ENCODE measurements around the gene AFF1. TPM values are rescaled to one million over a fixed set of nuclear protein-coding genes. Genes with fewer than 3 reads are reported as not detected.
A peak's percentile ranks its signal among the peaks of the same experiment; 100 is the strongest.

AFF1 gene
- polyA plus RNA-seq, 1 donor (not counting 4 experiments of a cell fraction or from before 2014, with no cell fraction given), result 14.4 TPM

DNA sequence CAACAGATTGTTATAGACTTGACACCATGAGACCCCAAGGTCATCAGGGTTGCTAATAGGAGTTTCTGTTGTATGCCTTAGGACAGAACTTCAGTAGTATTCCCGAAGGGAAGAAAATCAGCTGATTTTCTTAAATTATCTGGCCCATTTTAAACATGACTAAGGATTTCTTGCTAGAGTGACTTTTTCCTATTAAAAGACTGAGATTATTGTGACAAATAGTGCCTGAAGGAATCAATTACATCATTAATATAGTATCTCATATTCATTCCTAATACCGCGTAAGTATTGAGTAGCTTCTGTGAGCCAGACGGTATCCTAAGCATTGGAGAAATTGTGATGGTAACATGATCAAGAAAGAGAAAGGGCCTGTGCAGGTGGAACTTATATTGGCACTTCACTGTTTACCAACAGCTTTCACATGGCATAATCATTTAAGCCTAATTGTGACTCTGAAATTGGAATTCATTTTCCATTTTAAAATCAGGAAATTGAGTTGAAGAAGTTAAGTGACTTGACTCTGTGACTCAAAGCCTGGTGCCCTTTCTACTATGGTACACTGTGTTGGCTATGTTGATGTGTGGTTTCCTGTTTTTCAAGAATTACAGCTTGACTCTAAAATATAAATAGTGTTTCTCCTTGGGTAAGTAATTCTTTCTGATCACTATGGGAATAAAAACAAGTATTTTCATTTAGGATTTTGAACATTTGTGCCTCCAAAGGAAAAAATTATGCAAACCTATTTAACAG lies 4.1 kb downstream of the AFF1 start:
- Histone ChIP-seq H3K27me3 (ENCODE audit: control insufficient read depth, extremely low read depth, insufficient read depth, low read length) (no peaks in the 10 kb centered on the region), H3K79me2 (ENCODE audit: control insufficient read depth, insufficient read depth, low read length) (peaks cover 69% of the 10 kb centered on the region), H4K20me1 (ENCODE audit: control insufficient read depth, extremely low read depth, insufficient read depth, low read length) (no peaks in the 10 kb centered on the region), H2AFZ (ENCODE audit: control insufficient read depth, low read length) (no peak overlapping the region), H3K27ac (ENCODE audit: control insufficient read depth, insufficient read depth, low read length) (peak overlapping the region; percentile 22), H3K36me3 (ENCODE audit: control insufficient read depth in 2 of 2, extremely low read depth in 1 of 2, insufficient read depth in 2 of 2, low read length in 2 of 2) (no peaks in the 10 kb centered on the region), H3K4me2 (ENCODE audit: control insufficient read depth, extremely low read depth, insufficient read depth, low read depth, low read length) (peak overlapping the region; percentile 50), H3K4me3 (ENCODE audit: control insufficient read depth in 2 of 3, extremely low read depth in 1 of 3, insufficient read depth in 2 of 3, low read depth in 1 of 3, low read length in 3 of 3) (peak overlapping the region in 1 of 3 experiments; percentile 24), H3K4me1 (ENCODE audit: control insufficient read depth, extremely low read depth, insufficient read depth, low read length) (peaks cover 32% of the 10 kb centered on the region), H3K9ac (ENCODE audit: control insufficient read depth, extremely low read depth, insufficient read depth, low read length) (no peak overlapping the region), H3K9me3 (ENCODE audit: control insufficient read depth, low read depth, low read length) (no peaks in the 10 kb centered on the region), H3K9me1 (ENCODE audit: control insufficient read depth, extremely low read depth, insufficient read depth, low read length) (no peaks in the 10 kb centered on the region)
- TF ChIP-seq EZH2 (IDR thresholded peaks at IDR 0.05; ENCODE audit: low read length), result no peak
- no peak for FAIRE-seq
- no peak for DNase-seq (ENCODE audit: low read depth, low spot score)
- dilution Hi-C loops (cut with MboI; ENCODE audit: extremely low pct_ligation_motif_present, low sequenced_read_pairs), result no loop called here

DNA sequence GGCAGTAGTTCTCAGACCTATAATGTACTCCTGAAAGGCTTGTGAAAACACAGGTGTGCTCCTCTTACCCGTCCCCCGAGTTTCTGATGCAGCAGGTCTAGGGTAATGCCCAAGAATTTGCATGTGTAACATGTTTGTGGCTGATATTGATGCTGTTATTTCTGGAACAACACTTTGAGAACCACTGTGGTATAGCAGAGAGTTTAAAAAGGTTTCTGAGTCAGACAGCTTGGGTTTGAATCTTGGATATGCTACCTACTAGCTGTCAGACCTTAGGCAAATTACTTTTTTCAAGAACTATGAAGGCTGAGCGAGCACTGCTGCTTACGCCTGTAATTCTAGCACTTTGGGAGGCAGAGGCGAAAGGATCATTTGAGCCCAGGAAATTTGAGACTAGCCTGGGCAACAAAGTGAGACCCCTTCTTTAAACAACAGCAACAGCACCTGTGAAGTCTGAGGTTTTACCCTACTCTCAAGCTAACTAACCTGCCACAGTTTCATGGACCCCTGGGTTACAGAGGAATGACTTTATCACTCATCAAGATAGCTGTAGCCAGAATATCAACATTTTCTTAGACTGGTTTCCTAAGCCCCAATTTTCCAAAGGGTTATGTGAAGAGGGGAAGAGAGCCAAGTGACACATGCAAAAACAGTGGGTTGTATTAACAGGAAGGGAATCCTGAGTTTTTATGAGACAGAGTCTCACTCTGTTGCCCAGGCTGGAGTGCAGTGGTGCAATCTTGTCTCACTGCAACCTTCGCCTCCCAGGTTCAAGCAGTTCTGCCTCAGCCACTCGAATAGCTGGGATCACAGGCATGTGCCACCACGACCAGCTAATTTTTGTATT lies 5.1 kb downstream of the AFF1 start:
- dilution Hi-C loops (cut with MboI; ENCODE audit: extremely low pct_ligation_motif_present, low sequenced_read_pairs), result no loop called here
- H3K9me1 ChIP-seq (ENCODE audit: control insufficient read depth, extremely low read depth, insufficient read depth, low read length), result no peaks in the 10 kb centered on the region
- TF ChIP-seq EZH2 (IDR thresholded peaks at IDR 0.05; ENCODE audit: low read length), result no peak
- TF ChIP-seq, protein P1, sequence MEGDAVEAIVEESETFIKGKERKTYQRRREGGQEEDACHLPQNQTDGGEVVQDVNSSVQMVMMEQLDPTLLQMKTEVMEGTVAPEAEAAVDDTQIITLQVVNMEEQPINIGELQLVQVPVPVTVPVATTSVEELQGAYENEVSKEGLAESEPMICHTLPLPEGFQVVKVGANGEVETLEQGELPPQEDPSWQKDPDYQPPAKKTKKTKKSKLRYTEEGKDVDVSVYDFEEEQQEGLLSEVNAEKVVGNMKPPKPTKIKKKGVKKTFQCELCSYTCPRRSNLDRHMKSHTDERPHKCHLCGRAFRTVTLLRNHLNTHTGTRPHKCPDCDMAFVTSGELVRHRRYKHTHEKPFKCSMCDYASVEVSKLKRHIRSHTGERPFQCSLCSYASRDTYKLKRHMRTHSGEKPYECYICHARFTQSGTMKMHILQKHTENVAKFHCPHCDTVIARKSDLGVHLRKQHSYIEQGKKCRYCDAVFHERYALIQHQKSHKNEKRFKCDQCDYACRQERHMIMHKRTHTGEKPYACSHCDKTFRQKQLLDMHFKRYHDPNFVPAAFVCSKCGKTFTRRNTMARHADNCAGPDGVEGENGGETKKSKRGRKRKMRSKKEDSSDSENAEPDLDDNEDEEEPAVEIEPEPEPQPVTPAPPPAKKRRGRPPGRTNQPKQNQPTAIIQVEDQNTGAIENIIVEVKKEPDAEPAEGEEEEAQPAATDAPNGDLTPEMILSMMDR (optimal IDR thresholded peaks at IDR 0.05 in 1 of 3, IDR thresholded peaks at IDR 0.05 in 1 of 3, conservative IDR thresholded peaks at IDR 0.05 in 1 of 3; ENCODE audit: extremely low read depth in 1 of 3, insufficient read depth in 2 of 3, low read length in 3 of 3), result no peak
- peak overlapping the region; percentile 50 for H3K4me2 ChIP-seq (ENCODE audit: control insufficient read depth, extremely low read depth, insufficient read depth, low read depth, low read length)
- no peaks in the 10 kb centered on the region for H4K20me1 ChIP-seq (ENCODE audit: control insufficient read depth, extremely low read depth, insufficient read depth, low read length)
- H3K79me2 ChIP-seq (ENCODE audit: control insufficient read depth, insufficient read depth, low read length), result peaks cover 76% of the 10 kb centered on the region
- FAIRE-seq (peak; percentile 20), DNase-seq (ENCODE audit: low read depth, low spot score) (no peak)
- H3K4me3 ChIP-seq (ENCODE audit: control insufficient read depth in 2 of 3, extremely low read depth in 1 of 3, insufficient read depth in 2 of 3, low read depth in 1 of 3, low read length in 3 of 3), result no peak overlapping the region
- no peak overlapping the region for H2AFZ ChIP-seq (ENCODE audit: control insufficient read depth, low read length)
- H3K9me3 ChIP-seq (ENCODE audit: control insufficient read depth, low read depth, low read length), result no peaks in the 10 kb centered on the region
- no peak overlapping the region for H3K9ac ChIP-seq (ENCODE audit: control insufficient read depth, extremely low read depth, insufficient read depth, low read length)
- H3K27me3 ChIP-seq (ENCODE audit: control insufficient read depth, extremely low read depth, insufficient read depth, low read length), result no peaks in the 10 kb centered on the region
- H3K36me3 ChIP-seq (ENCODE audit: control insufficient read depth in 2 of 2, extremely low read depth in 1 of 2, insufficient read depth in 2 of 2, low read length in 2 of 2), result no peaks in the 10 kb centered on the region
- H3K27ac ChIP-seq (ENCODE audit: control insufficient read depth, insufficient read depth, low read length), result peak overlapping the region; percentile 23
- H3K4me1 ChIP-seq (ENCODE audit: control insufficient read depth, extremely low read depth, insufficient read depth, low read length), result peaks cover 32% of the 10 kb centered on the region

All from keratinocyte (primary cell).